ENCODE data around the gene VKORC1L1. TPM values are rescaled to one million over a fixed set of nuclear protein-coding genes. Genes with fewer than 3 reads are reported as not detected.
"Not testable (repeated sequence)": the region's sequence is repeated elsewhere in the genome, so short reads cannot be mapped to it uniquely, and the experiment has no call there.

Gene VKORC1L1
- total RNA-seq, 1 experiment from 2014 or later = 36.8 TPM

DNA sequence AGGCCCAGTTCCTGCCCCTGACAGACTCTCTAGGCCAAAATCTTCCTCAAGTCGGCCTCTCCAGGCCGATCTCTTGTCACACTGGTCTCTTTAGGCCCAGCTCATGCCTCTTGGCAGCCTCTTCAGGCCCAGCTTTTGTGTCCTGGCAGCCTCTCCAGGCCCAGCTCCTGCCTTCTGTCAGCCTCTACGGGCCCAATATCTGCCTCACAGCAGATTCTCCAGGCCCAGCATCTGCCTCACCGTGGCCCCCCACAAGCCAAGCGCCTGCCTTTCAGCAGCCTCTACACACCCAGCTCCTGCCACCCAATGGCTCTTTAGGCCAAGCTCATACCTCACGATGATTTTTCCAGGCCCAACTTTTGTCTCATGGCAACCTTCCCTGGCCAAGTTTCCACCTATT lies 33.0 kb upstream of the VKORC1L1 start:
- CTCF ChIA-PET = no interaction called here
- DNase-seq (ENCODE audit: low spot score) = no peak
- intact Hi-C loops (cut with micrococcal nuclease; ENCODE audit: unreplicated experiment) = no loop called here
- POLR2A ChIA-PET (ENCODE audit: low non-redundant PET) = no interaction called here
- no peak overlapping the region for H3K4me3 ChIP-seq (ENCODE audit: low read depth, low read length, poor library complexity, severe bottlenecking)
- no TSS peak for BruUV-seq (replicated peaks)
- H3K4me1 ChIP-seq (ENCODE audit: insufficient read depth, low read length, poor library complexity, severe bottlenecking) = no peaks in the 10 kb centered on the region
- no peaks in the 10 kb centered on the region for H3K36me3 ChIP-seq (ENCODE audit: insufficient read depth, low read length, poor library complexity, severe bottlenecking)
- no peaks in the 10 kb centered on the region for H3K27me3 ChIP-seq (replicated peaks; ENCODE audit: insufficient read depth, low read depth, low read length, poor library complexity)
- no peaks in the 10 kb centered on the region for H3K9me3 ChIP-seq (ENCODE audit: low read depth, low read length, poor library complexity, severe bottlenecking)
- H3K27ac ChIP-seq (ENCODE audit: low read depth, low read length, poor library complexity, severe bottlenecking) = no peak overlapping the region
- TF ChIP-seq EZH2 (IDR thresholded peaks at IDR 0.05; ENCODE audit: borderline replicate concordance, low read depth, low read length, poor library complexity, severe bottlenecking) = no peak
- TF ChIP-seq, protein P1, sequence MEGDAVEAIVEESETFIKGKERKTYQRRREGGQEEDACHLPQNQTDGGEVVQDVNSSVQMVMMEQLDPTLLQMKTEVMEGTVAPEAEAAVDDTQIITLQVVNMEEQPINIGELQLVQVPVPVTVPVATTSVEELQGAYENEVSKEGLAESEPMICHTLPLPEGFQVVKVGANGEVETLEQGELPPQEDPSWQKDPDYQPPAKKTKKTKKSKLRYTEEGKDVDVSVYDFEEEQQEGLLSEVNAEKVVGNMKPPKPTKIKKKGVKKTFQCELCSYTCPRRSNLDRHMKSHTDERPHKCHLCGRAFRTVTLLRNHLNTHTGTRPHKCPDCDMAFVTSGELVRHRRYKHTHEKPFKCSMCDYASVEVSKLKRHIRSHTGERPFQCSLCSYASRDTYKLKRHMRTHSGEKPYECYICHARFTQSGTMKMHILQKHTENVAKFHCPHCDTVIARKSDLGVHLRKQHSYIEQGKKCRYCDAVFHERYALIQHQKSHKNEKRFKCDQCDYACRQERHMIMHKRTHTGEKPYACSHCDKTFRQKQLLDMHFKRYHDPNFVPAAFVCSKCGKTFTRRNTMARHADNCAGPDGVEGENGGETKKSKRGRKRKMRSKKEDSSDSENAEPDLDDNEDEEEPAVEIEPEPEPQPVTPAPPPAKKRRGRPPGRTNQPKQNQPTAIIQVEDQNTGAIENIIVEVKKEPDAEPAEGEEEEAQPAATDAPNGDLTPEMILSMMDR (conservative IDR thresholded peaks at IDR 0.05; ENCODE audit: low read depth, low read length) = no peak

DNA sequence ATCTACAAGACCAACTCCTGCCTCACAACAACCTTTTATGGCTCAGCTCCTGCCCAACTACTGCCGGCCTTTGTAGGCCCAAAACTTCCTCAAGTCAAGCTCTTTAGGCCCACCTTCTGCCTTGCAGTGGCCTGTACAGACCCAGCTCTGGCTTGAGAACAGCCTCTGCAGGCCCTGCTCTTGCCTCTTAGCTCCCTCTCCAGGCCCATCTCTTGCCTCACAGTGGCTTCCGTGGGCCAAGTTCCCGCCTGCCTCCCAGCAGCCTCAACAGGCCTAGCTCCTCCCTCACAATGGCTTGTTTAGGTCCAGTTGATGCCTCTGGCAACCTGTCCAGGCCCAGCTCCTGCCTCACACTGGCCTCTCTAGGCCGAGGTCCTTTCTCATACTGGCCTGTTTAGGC lies 32.4 kb upstream of the VKORC1L1 start:
- no TSS peak for BruUV-seq (replicated peaks)
- H3K36me3 ChIP-seq (ENCODE audit: insufficient read depth, low read length, poor library complexity, severe bottlenecking) = no peaks in the 10 kb centered on the region
- TF ChIP-seq, protein P1 (conservative IDR thresholded peaks at IDR 0.05; ENCODE audit: low read depth, low read length) = no peak
- TF ChIP-seq EZH2 (IDR thresholded peaks at IDR 0.05; ENCODE audit: borderline replicate concordance, low read depth, low read length, poor library complexity, severe bottlenecking) = no peak
- H3K9me3 ChIP-seq (ENCODE audit: low read depth, low read length, poor library complexity, severe bottlenecking) = no peaks in the 10 kb centered on the region
- CTCF ChIA-PET = no interaction called here
- POLR2A ChIA-PET (ENCODE audit: low non-redundant PET) = no interaction called here
- no peak overlapping the region for H3K4me3 ChIP-seq (ENCODE audit: low read depth, low read length, poor library complexity, severe bottlenecking)
- DNase-seq (ENCODE audit: low spot score) = no peak
- intact Hi-C loops (cut with micrococcal nuclease; ENCODE audit: unreplicated experiment) = no loop called here
- no peaks in the 10 kb centered on the region for H3K27me3 ChIP-seq (replicated peaks; ENCODE audit: insufficient read depth, low read depth, low read length, poor library complexity)
- H3K27ac ChIP-seq (ENCODE audit: low read depth, low read length, poor library complexity, severe bottlenecking) = no peak overlapping the region
- no peaks in the 10 kb centered on the region for H3K4me1 ChIP-seq (ENCODE audit: insufficient read depth, low read length, poor library complexity, severe bottlenecking)

DNA sequence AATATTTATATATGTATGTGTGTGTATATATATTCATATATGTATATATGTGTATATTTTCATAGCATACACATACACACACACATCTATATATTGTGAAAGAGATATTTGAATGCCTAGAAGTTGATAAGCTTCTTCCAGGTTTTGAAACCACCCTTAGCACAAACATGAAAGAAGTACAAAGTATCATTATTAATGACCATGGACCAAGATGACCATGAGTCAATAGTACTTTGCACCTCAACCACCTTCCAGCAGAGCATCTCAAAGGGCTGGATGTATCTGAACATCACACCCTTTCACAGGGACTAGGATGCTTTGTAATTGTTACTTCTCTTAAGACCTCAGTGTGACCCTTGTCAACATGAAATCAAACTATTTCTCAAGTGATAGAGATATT lies 29.3 kb upstream of the VKORC1L1 start:
- H3K4me1 ChIP-seq (ENCODE audit: insufficient read depth, low read length, poor library complexity, severe bottlenecking); H3K4me3 ChIP-seq (ENCODE audit: low read depth, low read length, poor library complexity, severe bottlenecking); BruUV-seq (replicated peaks); H3K27me3 ChIP-seq (replicated peaks; ENCODE audit: insufficient read depth, low read depth, low read length, poor library complexity); CTCF ChIA-PET; intact Hi-C loops (cut with micrococcal nuclease; ENCODE audit: unreplicated experiment); H3K36me3 ChIP-seq (ENCODE audit: insufficient read depth, low read length, poor library complexity, severe bottlenecking); DNase-seq (ENCODE audit: low spot score); POLR2A ChIA-PET (ENCODE audit: low non-redundant PET); H3K27ac ChIP-seq (ENCODE audit: low read depth, low read length, poor library complexity, severe bottlenecking); H3K9me3 ChIP-seq (ENCODE audit: low read depth, low read length, poor library complexity, severe bottlenecking): not testable (repeated sequence)

DNA sequence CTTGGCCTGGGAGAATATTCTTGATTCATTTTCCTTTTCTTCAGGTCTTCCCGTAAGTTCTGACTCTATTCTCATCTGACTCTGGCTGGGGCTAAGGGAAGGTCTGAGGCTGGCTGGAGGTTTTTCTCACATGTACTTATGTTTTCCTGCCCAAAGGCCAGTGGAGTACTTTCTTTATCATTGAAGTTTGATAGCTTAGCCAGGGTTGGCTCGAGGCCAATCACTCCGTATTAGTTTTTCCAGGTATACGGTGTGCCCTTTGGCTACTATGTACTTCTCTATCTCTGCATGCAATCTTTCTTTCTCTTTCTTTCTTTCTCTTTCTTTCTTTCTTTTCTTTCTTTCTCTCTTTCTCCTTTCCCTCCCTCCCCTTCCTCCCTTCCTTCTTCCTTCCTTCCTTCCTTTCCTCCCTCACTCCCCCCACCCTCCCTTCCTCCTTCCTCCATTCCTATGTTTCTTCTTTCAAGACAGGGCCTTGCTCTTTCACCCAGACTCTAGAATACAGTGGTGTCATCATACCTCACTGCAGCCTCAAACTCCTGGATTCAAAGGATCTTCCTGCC lies 26.8 kb upstream of the VKORC1L1 start:
- H3K4me3 ChIP-seq (ENCODE audit: low read depth, low read length, poor library complexity, severe bottlenecking) = no peak overlapping the region
- TF ChIP-seq, protein P1 (conservative IDR thresholded peaks at IDR 0.05; ENCODE audit: low read depth, low read length) = no peak
- no peak for TF ChIP-seq EZH2 (IDR thresholded peaks at IDR 0.05; ENCODE audit: borderline replicate concordance, low read depth, low read length, poor library complexity, severe bottlenecking)
- intact Hi-C loops (cut with micrococcal nuclease; ENCODE audit: unreplicated experiment) = no loop called here
- no TSS peak for BruUV-seq (replicated peaks)
- no peaks in the 10 kb centered on the region for H3K4me1 ChIP-seq (ENCODE audit: insufficient read depth, low read length, poor library complexity, severe bottlenecking)
- H3K27me3 ChIP-seq (replicated peaks; ENCODE audit: insufficient read depth, low read depth, low read length, poor library complexity) = no peaks in the 10 kb centered on the region
- no peak overlapping the region for H3K27ac ChIP-seq (ENCODE audit: low read depth, low read length, poor library complexity, severe bottlenecking)
- no peak for DNase-seq (ENCODE audit: low spot score)
- H3K36me3 ChIP-seq (ENCODE audit: insufficient read depth, low read length, poor library complexity, severe bottlenecking) = no peaks in the 10 kb centered on the region
- no peaks in the 10 kb centered on the region for H3K9me3 ChIP-seq (ENCODE audit: low read depth, low read length, poor library complexity, severe bottlenecking)
- ChIA-PET POLR2A (ENCODE audit: low non-redundant PET) (no interaction called here), CTCF (no interaction called here)

DNA sequence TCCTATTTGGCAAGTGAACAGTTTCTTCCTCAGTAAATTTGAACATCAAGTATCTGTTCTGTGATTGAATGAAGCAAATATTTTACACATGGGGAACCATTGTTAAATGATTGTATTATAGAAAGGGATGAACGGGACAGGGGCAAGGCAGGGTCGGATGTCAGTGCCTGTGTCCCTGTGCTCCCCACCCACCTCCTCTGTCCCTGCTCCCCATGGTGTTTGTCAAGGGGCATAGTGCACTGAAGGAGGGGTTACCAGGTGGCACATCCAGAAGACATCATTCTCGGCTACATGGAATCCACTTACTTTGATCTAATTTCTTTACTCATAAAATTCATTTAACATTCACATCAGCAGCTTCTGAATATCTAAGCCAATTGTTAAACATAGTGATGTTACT lies 19.4 kb upstream of the VKORC1L1 start:
- H3K9me3 ChIP-seq (ENCODE audit: low read depth, low read length, poor library complexity, severe bottlenecking); POLR2A ChIA-PET (ENCODE audit: low non-redundant PET); intact Hi-C loops (cut with micrococcal nuclease; ENCODE audit: unreplicated experiment); H3K36me3 ChIP-seq (ENCODE audit: insufficient read depth, low read length, poor library complexity, severe bottlenecking); CTCF ChIA-PET; BruUV-seq (replicated peaks); H3K27me3 ChIP-seq (replicated peaks; ENCODE audit: insufficient read depth, low read depth, low read length, poor library complexity); H3K4me1 ChIP-seq (ENCODE audit: insufficient read depth, low read length, poor library complexity, severe bottlenecking); DNase-seq (ENCODE audit: low spot score); H3K27ac ChIP-seq (ENCODE audit: low read depth, low read length, poor library complexity, severe bottlenecking); H3K4me3 ChIP-seq (ENCODE audit: low read depth, low read length, poor library complexity, severe bottlenecking): not testable (repeated sequence)
